GM10847 (cell line): Measurements from ENCODE around the gene UBXN11.
A peak's percentile ranks its signal among the peaks of the same experiment; 100 is the strongest.

Experiments
- POLR2A ChIP-seq: IDR thresholded peaks from 2 replicates; pipeline ENCODE4 v1.6.1; 2011; ENCODE audit not compliant: insufficient read length; ENCODE audit errors: extremely low read depth

UBXN11 gene

GRCh38 chr1:26321315-26322041 lies 15.0 kb upstream of the UBXN11 start:
- TF ChIP-seq POLR2A = no peak

GRCh38 chr1:26320896-26321295 lies 14.5 kb upstream of the UBXN11 start:
- no peak for TF ChIP-seq POLR2A

- peak; percentile 20 for TF ChIP-seq POLR2A
Measured at GRCh38 chr1:26318338-26319064, 12.1 kb upstream of the UBXN11 start.

- TF ChIP-seq POLR2A = no peak
Measured at GRCh38 chr1:26317612-26318337, 11.3 kb upstream of the UBXN11 start, which contains the start of gene CD52. Gene CD52 (plus strand): TSS chr1:26317958. CDS start chr1:26318018, 60 bp downstream.

- no peak for TF ChIP-seq POLR2A
Measured at GRCh38 chr1:26317146-26317545, 10.7 kb upstream of the UBXN11 start.

GRCh38 chr1:26315874-26316850 lies 9.7 kb upstream of the UBXN11 start:
- no peak for TF ChIP-seq POLR2A

GRCh38 chr1:26314501-26314900 lies 8.1 kb upstream of the UBXN11 start:
- no peak for TF ChIP-seq POLR2A

- TF ChIP-seq POLR2A = no peak
Measured at GRCh38 chr1:26307363-26307781, 936 bp upstream of the UBXN11 start.

- no peak for TF ChIP-seq POLR2A
Measured at GRCh38 chr1:26305667-26306289, 658 bp downstream of the UBXN11 start.

GRCh38 chr1:26302733-26303405 lies 3.6 kb downstream of the UBXN11 start:
- TF ChIP-seq POLR2A = no peak

GRCh38 chr1:26300578-26301275 lies 5.7 kb downstream of the UBXN11 start:
- TF ChIP-seq POLR2A = no peak

- TF ChIP-seq POLR2A = no peak
Measured at GRCh38 chr1:26297791-26298124, 8.7 kb downstream of the UBXN11 start.

GRCh38 chr1:26297057-26297790 lies 9.2 kb downstream of the UBXN11 start:
- no peak for TF ChIP-seq POLR2A
